Spinal cord (tissue), 10 donors: ENCODE measurements around the gene DIS3L2. TPM values are rescaled to one million over a fixed set of nuclear protein-coding genes. Genes with fewer than 3 reads are reported as not detected.
"Not testable (repeated sequence)": the region's sequence is repeated elsewhere in the genome, so short reads cannot be mapped to it uniquely, and the experiment has no call there.

Source experiments
- DNase-seq, 6 donors: peaks; one replicate each; pipeline versions ENCODE4 v3.0.0 to v3.0.0-alpha.2; 2013 to 2015; ENCODE audit warnings: low spot score in 6 of 6, low read depth in 4 of 6
- H3K27ac ChIP-seq: one replicate; pipeline ENCODE4 v1.5.1; 2013; ENCODE audit warnings: low read depth, low read length, control low read depth
- H3K27me3 ChIP-seq: one replicate; pipeline ENCODE4 v1.6.1; 2013; ENCODE audit warnings: low read length; ENCODE audit not compliant: control insufficient read depth, insufficient read depth
- H3K36me3 ChIP-seq: one replicate; pipeline ENCODE4 v1.6.1; 2013; ENCODE audit warnings: low read length; ENCODE audit not compliant: control insufficient read depth, insufficient read depth
- H3K4me1 ChIP-seq: one replicate; pipeline ENCODE4 v1.6.1; 2013; ENCODE audit warnings: low read length; ENCODE audit not compliant: control insufficient read depth, insufficient read depth
- H3K4me3 ChIP-seq: one replicate; pipeline ENCODE4 v1.5.1; 2013; ENCODE audit warnings: low read depth, low read length, control low read depth
- H3K9me3 ChIP-seq: one replicate; pipeline ENCODE4 v1.6.1; 2013; ENCODE audit warnings: low read length; ENCODE audit not compliant: control insufficient read depth, insufficient read depth
- WGBS: methylation state at CpG from one replicate; pipeline ENCODE4 v1.1.5; 2013; ENCODE audit warnings: missing lambda C conversion rate; ENCODE audit not compliant: insufficient coverage; 5-methylcytosine and 5-hydroxymethylcytosine counted together
- polyA plus RNA-seq, 2 donors: library from polyadenylated mRNA; unstranded; fragments of 120-200 nt; gene quantifications; one replicate each; pipeline ENCODE4 v1.2.1, GENCODE V29; 2013; ENCODE audit not compliant: insufficient read length in 2 of 2
- total RNA-seq, 2 donors: library from RNA; depleted of rRNA in 1 of 2; stranded (reverse); fragments of 120-200 nt in 1 of 2; fragments of >200 nt in 1 of 2; gene quantifications; one replicate each; pipeline versions ENCODE4 v1.2.3 to v1.2.4, GENCODE V29; 2013 to 2014
- donor health status: healthy.

Gene DIS3L2
- total and polyA plus RNA-seq, 4 donors: 29.8 to 37.2 (median 33.2) TPM

DNA sequence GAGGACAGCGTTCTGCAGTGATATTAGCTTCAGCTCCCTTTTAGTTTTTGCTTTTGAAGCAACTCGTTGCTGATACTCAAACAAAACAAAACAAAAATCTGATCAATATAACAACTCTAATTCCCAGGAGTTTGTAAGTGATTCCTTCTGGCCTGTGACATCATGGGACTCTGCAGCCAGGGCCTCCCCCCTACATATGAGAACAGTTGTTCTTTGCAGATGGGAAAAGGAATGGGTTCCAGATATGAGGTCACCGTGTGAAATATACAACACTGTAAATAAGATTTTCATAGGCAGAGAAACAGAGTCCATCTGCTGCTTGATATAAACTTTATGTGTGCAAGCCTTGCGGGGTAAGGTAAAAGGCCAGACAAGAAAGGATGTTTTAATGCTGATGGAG lies 56.7 kb downstream of the DIS3L2 start:
- H3K9me3 ChIP-seq: no peaks in the 10 kb centered on the region
- no peaks in the 10 kb centered on the region for H3K36me3 ChIP-seq
- no peak overlapping the region for H3K27ac ChIP-seq
- no peaks in the 10 kb centered on the region for H3K4me1 ChIP-seq
- DNase-seq: no peak
- no peak overlapping the region for H3K4me3 ChIP-seq
- WGBS: no CpG with 5 or more reads among the region's 4 CpGs
- H3K27me3 ChIP-seq: no peaks in the 10 kb centered on the region

DNA sequence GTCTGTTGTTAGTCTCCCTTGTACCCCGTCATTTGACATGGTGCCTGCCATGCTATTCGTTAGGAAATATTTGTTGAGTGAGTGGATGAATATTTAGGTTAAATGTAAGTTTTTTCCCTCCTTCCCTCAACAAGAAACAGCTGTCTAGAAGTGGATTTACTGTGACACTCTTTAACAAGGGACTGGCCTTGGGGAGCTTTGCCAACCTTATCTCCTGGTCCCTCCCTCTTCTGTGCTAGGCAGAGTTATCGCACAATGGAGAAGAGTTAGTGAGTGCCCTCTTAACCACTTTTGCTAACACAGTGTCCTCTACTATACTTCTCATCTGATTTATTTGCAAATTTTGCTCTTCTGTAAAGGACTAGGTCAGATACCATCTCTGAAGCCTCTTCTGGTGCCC lies 61.2 kb downstream of the DIS3L2 start:
- H3K9me3 ChIP-seq: no peaks in the 10 kb centered on the region
- no peaks in the 10 kb centered on the region for H3K27me3 ChIP-seq
- no peak overlapping the region for H3K27ac ChIP-seq
- DNase-seq: no peak
- no CpG with 5 or more reads among the region's 3 CpGs for WGBS
- H3K4me3 ChIP-seq: no peak overlapping the region
- no peaks in the 10 kb centered on the region for H3K36me3 ChIP-seq
- H3K4me1 ChIP-seq: no peaks in the 10 kb centered on the region

DNA sequence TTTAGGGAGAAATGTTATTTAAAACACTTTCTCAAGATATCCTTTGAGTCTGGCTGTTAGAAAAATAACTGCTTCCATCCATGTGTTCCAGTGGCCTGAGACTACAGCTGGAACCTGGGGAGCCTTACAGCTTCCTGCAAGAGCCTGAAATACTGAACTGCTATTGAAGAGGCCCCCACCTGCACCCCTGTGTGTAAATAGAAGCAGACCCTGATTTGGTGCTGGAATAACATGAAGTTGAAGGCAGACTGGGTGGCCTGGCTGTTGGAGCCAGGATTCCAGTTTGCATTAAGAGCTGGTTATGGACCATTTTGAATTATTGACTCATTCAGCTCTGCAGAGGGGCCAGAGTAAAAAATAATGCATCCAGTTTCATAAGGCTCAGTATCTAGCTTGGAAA lies 61.9 kb downstream of the DIS3L2 start:
- H3K27ac ChIP-seq: no peak overlapping the region
- no peak for DNase-seq
- H3K36me3 ChIP-seq: no peaks in the 10 kb centered on the region
- no peaks in the 10 kb centered on the region for H3K27me3 ChIP-seq
- H3K4me1 ChIP-seq: no peaks in the 10 kb centered on the region
- no peaks in the 10 kb centered on the region for H3K9me3 ChIP-seq
- H3K4me3 ChIP-seq: no peak overlapping the region

DNA sequence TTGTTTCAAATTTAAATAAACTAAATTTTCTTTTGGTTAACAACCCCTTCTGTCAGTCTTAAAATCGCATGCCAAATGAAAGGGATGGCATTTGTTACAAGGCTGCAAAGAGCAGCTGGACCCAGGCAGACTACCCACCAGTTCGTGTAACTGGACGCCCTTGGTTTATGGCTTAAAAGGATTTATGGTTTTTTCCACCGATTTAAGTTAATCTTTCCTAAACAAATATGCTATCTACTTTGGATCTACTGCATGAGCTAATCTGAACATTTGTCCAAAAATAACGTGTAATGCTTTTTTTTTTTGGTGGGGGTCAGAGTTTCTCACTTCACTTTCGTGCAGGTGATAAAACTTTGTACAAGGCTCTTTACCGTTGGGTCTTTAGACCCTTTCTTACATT lies 62.9 kb downstream of the DIS3L2 start:
- Histone ChIP-seq H3K27me3 (no peaks in the 10 kb centered on the region), H3K9me3 (no peaks in the 10 kb centered on the region), H3K27ac (no peak overlapping the region), H3K4me1 (no peaks in the 10 kb centered on the region), H3K36me3 (no peaks in the 10 kb centered on the region), H3K4me3 (no peak overlapping the region)
- WGBS: no CpG with 5 or more reads among the region's 7 CpGs
- DNase-seq: no peak

DNA sequence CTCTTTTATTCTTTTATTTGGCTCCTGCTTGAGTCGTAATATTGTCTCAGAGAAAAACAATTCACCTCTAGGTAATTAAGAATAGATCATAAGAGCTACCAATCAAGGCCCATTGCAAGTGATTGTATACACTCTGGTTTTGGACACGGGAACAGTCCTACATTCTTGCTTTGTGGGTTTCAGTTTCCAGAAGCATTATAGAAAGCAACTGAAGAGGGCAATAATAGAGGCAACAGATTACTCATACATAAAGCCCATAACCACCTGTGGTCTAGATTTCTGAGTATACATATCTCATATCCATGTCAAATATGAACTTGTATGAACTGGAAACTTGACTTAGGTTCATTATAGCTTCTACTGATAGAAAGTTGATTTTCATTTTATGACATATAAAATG lies 65.4 kb downstream of the DIS3L2 start:
- WGBS: no CpG with 5 or more reads among the region's 2 CpGs

DNA sequence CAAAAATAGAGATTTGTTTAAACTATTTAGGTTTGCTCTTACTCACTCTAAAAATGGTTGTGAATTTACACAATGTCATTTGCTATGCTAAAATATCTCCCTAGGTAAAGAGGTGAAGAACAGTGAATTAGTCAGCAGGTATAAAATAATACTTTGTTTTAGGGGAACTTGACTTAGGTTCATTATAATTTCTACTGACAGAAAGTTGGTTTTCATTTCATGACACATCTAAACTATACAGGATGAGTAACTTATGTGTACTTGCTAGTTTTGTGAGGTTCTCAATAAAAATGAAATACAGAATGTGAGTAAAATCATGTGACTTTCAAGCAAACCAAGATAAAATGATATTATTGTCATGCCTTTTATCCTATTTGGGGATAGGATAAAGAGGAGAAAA lies 66.0 kb downstream of the DIS3L2 start:
- no peaks in the 10 kb centered on the region for H3K9me3 ChIP-seq
- no peak overlapping the region for H3K27ac ChIP-seq
- no peak overlapping the region for H3K4me3 ChIP-seq
- no peak for DNase-seq
- no peaks in the 10 kb centered on the region for H3K27me3 ChIP-seq
- no peaks in the 10 kb centered on the region for H3K36me3 ChIP-seq
- H3K4me1 ChIP-seq: no peaks in the 10 kb centered on the region

More for the DNA sequence above, 65.4 kb downstream of the DIS3L2 start:
- no peaks in the 10 kb centered on the region for H3K4me1 ChIP-seq
- no peak overlapping the region for H3K4me3 ChIP-seq
- no peaks in the 10 kb centered on the region for H3K9me3 ChIP-seq
- H3K27me3 ChIP-seq: no peaks in the 10 kb centered on the region
- DNase-seq: no peak
- no peaks in the 10 kb centered on the region for H3K36me3 ChIP-seq
- H3K27ac ChIP-seq: no peak overlapping the region

DNA sequence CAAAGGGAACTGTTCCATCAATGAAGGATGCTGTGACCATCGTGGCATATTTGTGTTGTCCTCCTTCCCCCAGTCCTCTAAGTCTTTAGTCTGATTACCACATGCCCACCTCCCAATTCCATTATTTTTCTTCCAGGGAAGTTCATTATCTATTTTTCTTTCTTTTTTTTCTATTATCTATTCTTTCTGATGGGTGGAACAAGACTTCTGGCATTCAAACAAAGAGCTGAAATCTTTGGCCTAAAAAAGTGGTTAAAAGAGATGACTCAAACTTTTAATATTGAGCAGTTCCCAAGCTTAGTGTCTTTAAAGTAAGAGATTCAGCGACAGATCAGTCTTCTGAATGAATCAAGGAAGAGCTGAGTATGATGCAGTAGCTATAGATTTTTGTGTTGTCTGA lies 66.6 kb downstream of the DIS3L2 start:
- no peak overlapping the region for H3K27ac ChIP-seq
- H3K27me3 ChIP-seq: no peaks in the 10 kb centered on the region
- DNase-seq: no peak
- H3K4me1 ChIP-seq: no peaks in the 10 kb centered on the region
- WGBS: no CpG with 5 or more reads among the region's 2 CpGs
- no peaks in the 10 kb centered on the region for H3K36me3 ChIP-seq
- H3K9me3 ChIP-seq: no peaks in the 10 kb centered on the region
- no peak overlapping the region for H3K4me3 ChIP-seq

DNA sequence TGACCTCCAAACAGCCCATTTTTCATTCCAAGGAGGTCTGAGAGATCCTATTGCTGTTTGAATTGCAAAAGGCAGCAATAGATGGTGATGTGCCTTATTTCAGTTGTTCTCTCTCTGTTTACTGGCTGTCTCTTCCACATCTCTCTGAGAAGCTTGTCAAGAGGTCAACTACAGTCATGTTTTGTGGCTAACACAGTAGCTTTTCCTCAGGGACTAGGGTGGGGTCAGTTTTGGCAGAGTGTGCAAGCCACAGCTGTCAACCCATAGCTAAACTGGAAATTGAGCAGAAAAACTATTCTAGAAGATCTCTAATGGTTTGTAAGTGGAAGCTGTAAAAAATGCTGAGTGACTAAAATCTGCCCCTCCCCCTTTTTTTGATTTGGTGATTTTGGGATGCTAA lies 67.1 kb downstream of the DIS3L2 start:
- H3K36me3 ChIP-seq: no peaks in the 10 kb centered on the region
- no peak overlapping the region for H3K27ac ChIP-seq
- H3K9me3 ChIP-seq: no peaks in the 10 kb centered on the region
- H3K27me3 ChIP-seq: no peaks in the 10 kb centered on the region
- H3K4me1 ChIP-seq: no peaks in the 10 kb centered on the region
- no peak for DNase-seq
- H3K4me3 ChIP-seq: no peak overlapping the region

DNA sequence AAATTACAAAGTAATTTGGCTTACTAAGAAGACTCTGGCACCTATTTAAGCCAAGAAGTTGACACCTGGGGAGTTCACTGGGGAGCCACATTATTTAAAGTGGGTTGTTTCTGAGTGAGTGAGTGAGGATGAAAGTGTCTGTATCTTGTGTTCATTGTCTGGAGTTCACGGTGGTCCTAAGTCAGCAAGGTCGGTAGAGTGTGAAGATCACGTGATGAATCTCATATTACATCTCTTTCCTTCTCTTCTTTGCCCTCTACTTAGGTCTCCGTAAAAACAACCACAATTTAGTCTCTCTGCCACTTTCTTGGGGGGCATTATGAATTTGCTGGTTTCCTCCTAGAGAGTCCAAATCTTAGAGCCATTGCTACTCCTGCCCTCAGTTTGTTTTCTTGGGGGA lies 67.8 kb downstream of the DIS3L2 start:
- WGBS: no CpG with 5 or more reads among the region's 4 CpGs
- Histone ChIP-seq H3K9me3 (no peaks in the 10 kb centered on the region), H3K36me3 (no peaks in the 10 kb centered on the region), H3K4me3 (no peak overlapping the region), H3K27ac (no peak overlapping the region), H3K27me3 (no peaks in the 10 kb centered on the region), H3K4me1 (no peaks in the 10 kb centered on the region)
- DNase-seq: no peak

DNA sequence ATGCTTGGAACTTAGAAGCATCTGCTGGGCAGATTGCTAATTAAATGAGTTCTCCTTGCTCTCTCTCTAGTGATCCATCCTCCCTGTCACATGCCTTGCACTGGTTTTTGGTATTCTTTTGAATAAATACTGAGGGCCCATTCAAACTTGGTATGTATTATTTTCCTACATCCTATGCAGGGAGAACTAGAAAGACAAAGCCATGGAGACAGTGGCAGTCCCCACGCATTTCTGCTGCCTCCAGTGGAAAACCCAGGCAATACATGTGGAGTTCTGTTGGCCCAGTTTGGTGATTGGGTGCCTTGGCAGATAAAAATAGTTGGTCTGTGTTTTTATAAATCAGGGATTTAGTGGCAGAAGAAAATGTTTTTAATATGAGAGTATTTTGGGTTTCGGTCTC lies 68.7 kb downstream of the DIS3L2 start:
- Histone ChIP-seq H3K4me1 (no peaks in the 10 kb centered on the region), H3K27ac (no peak overlapping the region), H3K36me3 (no peaks in the 10 kb centered on the region), H3K9me3 (no peaks in the 10 kb centered on the region), H3K27me3 (no peaks in the 10 kb centered on the region), H3K4me3 (no peak overlapping the region)
- no peak for DNase-seq
- WGBS: 94% methylated on average over 2 of the region's 2 CpGs

DNA sequence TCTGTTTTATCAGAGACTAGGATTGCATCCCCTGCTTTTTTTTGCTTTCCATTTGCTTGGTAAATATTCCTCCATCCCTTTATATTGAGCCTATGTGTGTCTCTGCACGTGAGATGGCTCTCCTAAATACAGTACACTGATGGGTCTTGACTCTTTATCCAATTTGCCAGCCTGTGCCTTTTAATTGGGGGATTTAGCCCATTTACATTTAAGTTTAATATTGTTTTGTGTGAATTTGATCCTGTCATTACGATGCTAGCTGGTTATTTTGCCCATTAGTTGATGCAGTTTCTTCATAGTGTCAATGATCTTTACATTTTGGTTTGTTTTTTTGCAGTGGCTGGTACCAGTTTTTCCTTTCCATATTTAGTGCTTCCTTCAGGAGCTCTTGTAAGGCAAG lies 73.8 kb downstream of the DIS3L2 start:
- not testable (repeated sequence) for H3K36me3 ChIP-seq, H3K4me1 ChIP-seq, H3K9me3 ChIP-seq, H3K27ac ChIP-seq, DNase-seq, H3K4me3 ChIP-seq, H3K27me3 ChIP-seq
- WGBS: no CpG with 5 or more reads among the region's 2 CpGs
